ENCODE measurements around the gene COL26A1. TPM values are rescaled to one million over a fixed set of nuclear protein-coding genes. Genes with fewer than 3 reads are reported as not detected.

COL26A1 gene
- total RNA-seq, 1 experiment from 2014 or later = 42.6 TPM

- no peaks in the 10 kb centered on the region for H3K4me1 ChIP-seq (ENCODE audit: insufficient read depth, low read length)
- no peak overlapping the region for H4K91ac ChIP-seq (ENCODE audit: insufficient read length, low read depth, low read length)
- no peak overlapping the region for H4K8ac ChIP-seq (replicated peaks; ENCODE audit: insufficient read length, low read depth, low read length)
- H2AFZ ChIP-seq (ENCODE audit: low read length) = no peak overlapping the region
- H3K4ac ChIP-seq (ENCODE audit: low read depth, low read length) = no peak overlapping the region; the same call in 1 of the 2 replicates
- H2BK5ac ChIP-seq (ENCODE audit: insufficient read length, low read length) = no peak overlapping the region
- H3K18ac ChIP-seq (ENCODE audit: insufficient read length, low read depth, low read length) = peak overlapping the region; percentile 100
- peak overlapping the region; percentile 83 for H3K9ac ChIP-seq (ENCODE audit: extremely low read depth, insufficient read length, low read length)
- peaks cover 7% of the 10 kb centered on the region for H3K27me3 Mint-ChIP-seq (ENCODE audit: low read depth)
- H3K9me3 Mint-ChIP-seq = peaks cover 0 to 5% of the 10 kb centered on the region in 2 experiments; a peak in 4 of 5 replicates
- H3K9me3 ChIP-seq (ENCODE audit: control insufficient read depth, low read depth, low read length) = no peaks in the 10 kb centered on the region
- peaks cover 10 to 31% (median 29%) of the 10 kb centered on the region in 3 experiments for H3K36me3 Mint-ChIP-seq (ENCODE audit: insufficient read depth in 1 of 3, low read depth in 3 of 3)
- no peak overlapping the region for H2AK5ac ChIP-seq (ENCODE audit: insufficient read length, low read length)
- peak overlapping the region; percentile 81 to 94 for H3K4me3 Mint-ChIP-seq
- no peak for DNase-seq
- no peak overlapping the region for H2BK120ac ChIP-seq (ENCODE audit: low read depth, low read length, poor library complexity, severe bottlenecking)
- H2BK12ac ChIP-seq (ENCODE audit: insufficient read length, low read depth, low read length) = no peak overlapping the region
- peaks cover 5% of the 10 kb centered on the region for H3K23me2 ChIP-seq (ENCODE audit: insufficient read length, low read depth, low read length, poor library complexity, severe bottlenecking)
- no peaks in the 10 kb centered on the region for H4K20me1 ChIP-seq (ENCODE audit: control insufficient read depth, insufficient read depth, insufficient read length)
- no peak overlapping the region for H3K27ac ChIP-seq (ENCODE audit: insufficient read length, low read depth, low read length)
- no CpG with 5 or more reads among the region's 46 CpGs for WGBS (ENCODE audit: extremely low coverage, insufficient read length, low lambda C conversion rate)
- no peak overlapping the region for H4K5ac ChIP-seq (ENCODE audit: insufficient read length, low read depth, low read length)
- H3K14ac ChIP-seq (ENCODE audit: insufficient read depth, low read length) = peak overlapping the region; percentile 100
- peaks cover 4% of the 10 kb centered on the region; the same call in 1 of the 2 replicates for H3K79me2 ChIP-seq (ENCODE audit: insufficient read depth, low read length)
- no peak for TF ChIP-seq CTCF (conservative IDR thresholded peaks at IDR 0.05)
- no peak overlapping the region for H3K56ac ChIP-seq (ENCODE audit: insufficient read length, low read depth, low read length)
- H2BK15ac ChIP-seq (ENCODE audit: low read depth, low read length) = no peak overlapping the region
- peak overlapping the region; percentile 95 for H3K4me2 ChIP-seq (ENCODE audit: insufficient read depth, insufficient read length, low read length)
- no peak overlapping the region for H3T11ph ChIP-seq (ENCODE audit: low read length)
- H3K27ac Mint-ChIP-seq = no peak overlapping the region
- H2BK20ac ChIP-seq (ENCODE audit: low read depth, low read length, poor library complexity, severe bottlenecking) = no peak overlapping the region
- no peaks in the 10 kb centered on the region for H3K27me3 ChIP-seq (ENCODE audit: insufficient read depth, low read length)
- H3K4me1 Mint-ChIP-seq = peaks cover 8 to 21% of the 10 kb centered on the region in 2 experiments
- H3K23ac ChIP-seq (ENCODE audit: insufficient read length, low read depth, low read length) = no peak overlapping the region
- H3K79me1 ChIP-seq (ENCODE audit: insufficient read depth, low read depth, low read length, poor library complexity, severe bottlenecking) = peaks cover 6% of the 10 kb centered on the region
Observed at GRCh38 chr7:101363196-101363733, 590 bp downstream of the COL26A1 start.
